IPS-18a (cell line): Measurements from ENCODE around the gene CABP2.

Source experiments
- H3K27ac ChIP-seq: one replicate; pipeline ENCODE4 v1.5.1; 2013; ENCODE audit warnings: low read length
- H3K27me3 ChIP-seq: one replicate; pipeline ENCODE4 v1.6.1; 2013; ENCODE audit warnings: mild to moderate bottlenecking, low read length; ENCODE audit not compliant: control insufficient read depth, insufficient read depth
- H3K36me3 ChIP-seq: one replicate; pipeline ENCODE4 v1.6.1; 2013; ENCODE audit warnings: low read depth, low read length; ENCODE audit not compliant: control insufficient read depth
- H3K4me1 ChIP-seq: one replicate; pipeline ENCODE4 v1.6.1; 2013; ENCODE audit warnings: low read depth, low read length; ENCODE audit not compliant: control insufficient read depth
- H3K4me3 ChIP-seq: one replicate; pipeline ENCODE4 v1.5.1; 2013; ENCODE audit warnings: low read length
- H3K9ac ChIP-seq: one replicate; pipeline ENCODE4 v1.6.1; 2013; ENCODE audit warnings: mild to moderate bottlenecking, low read length, moderate library complexity
- H3K9me3 ChIP-seq: one replicate; pipeline ENCODE4 v1.6.1; 2013; ENCODE audit warnings: low read depth, low read length; ENCODE audit not compliant: control insufficient read depth

Gene CABP2

DNA sequence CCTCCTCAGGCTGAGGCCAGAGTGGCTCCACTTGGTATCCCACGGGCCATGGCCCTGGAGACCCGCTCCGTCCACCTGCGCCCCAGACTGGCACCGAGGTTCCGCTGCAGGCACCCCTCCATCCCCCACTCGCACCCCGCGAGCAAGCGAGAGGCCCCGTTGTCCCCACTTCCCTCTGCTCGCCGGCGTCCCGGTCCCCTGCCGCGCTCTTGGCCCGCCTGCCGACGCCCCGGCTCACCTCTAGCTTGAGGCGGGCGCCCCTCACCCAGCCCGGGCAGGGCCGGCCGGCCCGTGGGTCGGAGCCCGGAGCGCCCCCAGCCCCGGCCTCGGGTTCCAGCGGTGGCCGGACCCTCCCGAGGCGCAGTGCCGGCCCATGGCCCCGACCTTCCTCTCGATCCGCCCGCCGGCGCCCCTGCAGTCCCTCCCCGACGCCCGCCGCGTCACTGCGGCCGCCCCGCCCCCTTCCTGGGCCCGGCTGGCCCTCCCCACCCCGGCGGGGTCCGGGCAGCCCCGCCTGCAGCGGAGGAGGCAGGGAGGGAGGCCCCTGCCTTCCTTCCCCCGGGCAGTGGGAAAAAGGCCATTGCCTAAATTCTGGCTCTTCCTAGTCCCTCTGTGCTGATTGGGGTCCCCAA is 18.2 kb downstream of the CABP2 start, which contains the start of gene PITPNM1:
Gene PITPNM1 (minus strand): TSS at position 414 of the 632 bp plus-strand sequence. CDS start 1,183 bp downstream, outside the sequence.
- no peaks in the 10 kb centered on the region for H3K36me3 ChIP-seq

GRCh38 chr11:67504005-67504949 is 19.0 kb downstream of the CABP2 start:
- Histone ChIP-seq H3K27me3 (peaks cover 13% of the 10 kb centered on the region), H3K9me3 (no peaks in the 10 kb centered on the region), H3K4me1 (peaks cover 19% of the 10 kb centered on the region), H3K36me3 (no peaks in the 10 kb centered on the region), H3K4me3 (peak overlapping the region; percentile 83), H3K9ac (peak overlapping the region; percentile 32), H3K27ac (no peak overlapping the region)

More for the DNA sequence above, 18.2 kb downstream of the CABP2 start, which contains the start of gene PITPNM1:
- Histone ChIP-seq H3K9me3 (no peaks in the 10 kb centered on the region), H3K9ac (peak within 1 kb of the TSS; percentile 32), H3K4me3 (peak within 1 kb of the TSS; percentile 83), H3K27ac (no peak within 1 kb of the TSS), H3K27me3 (peaks cover 13% of the 10 kb centered on the region), H3K4me1 (peaks cover 19% of the 10 kb centered on the region)

DNA sequence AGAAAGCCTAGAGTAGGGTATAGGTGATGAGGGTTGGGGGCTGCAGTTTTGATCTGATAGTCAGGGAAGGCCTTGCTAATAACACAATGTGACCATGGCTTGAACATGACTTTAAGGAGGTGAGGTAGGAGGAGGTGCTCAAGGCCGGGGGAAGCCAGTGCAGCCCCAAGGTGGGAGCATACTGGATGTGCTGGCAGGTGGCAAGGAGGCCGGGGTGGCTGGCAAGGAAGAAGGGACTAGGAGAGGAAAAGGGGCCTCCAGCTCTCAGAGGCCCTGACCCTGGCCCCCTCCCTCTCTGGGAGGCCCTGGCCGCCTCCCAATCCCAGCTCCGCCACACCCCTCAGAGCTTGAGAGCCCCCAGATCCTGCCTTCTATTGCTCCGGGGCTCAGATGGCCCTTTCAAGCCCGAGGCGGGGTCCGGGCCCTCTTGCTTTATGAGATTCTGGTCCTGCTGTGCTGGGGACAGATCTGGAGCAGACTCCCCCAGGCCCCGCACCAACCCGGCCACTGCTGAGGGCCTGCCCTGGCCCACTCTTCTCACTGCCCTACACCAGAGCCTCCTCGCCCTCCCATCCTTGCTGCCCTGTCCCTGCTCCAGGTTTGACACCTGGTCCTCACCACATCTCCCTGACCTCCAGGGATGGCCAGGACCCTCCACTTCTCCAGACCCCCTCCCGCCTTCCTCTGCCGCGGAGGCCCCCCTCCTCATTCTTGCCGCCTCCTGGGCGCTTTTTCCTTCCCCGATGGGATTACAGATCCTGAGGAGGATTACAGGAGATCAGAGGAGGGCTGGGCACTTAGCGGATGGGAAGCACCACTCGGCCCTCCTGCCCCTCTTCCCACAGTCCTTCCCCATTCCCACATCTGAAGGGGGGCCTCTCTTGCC is 19.9 kb downstream of the CABP2 start:
- H3K4me3 ChIP-seq: peak overlapping the region; percentile 83
- no peak overlapping the region for H3K27ac ChIP-seq
- H3K9ac ChIP-seq: no peak overlapping the region

DNA sequence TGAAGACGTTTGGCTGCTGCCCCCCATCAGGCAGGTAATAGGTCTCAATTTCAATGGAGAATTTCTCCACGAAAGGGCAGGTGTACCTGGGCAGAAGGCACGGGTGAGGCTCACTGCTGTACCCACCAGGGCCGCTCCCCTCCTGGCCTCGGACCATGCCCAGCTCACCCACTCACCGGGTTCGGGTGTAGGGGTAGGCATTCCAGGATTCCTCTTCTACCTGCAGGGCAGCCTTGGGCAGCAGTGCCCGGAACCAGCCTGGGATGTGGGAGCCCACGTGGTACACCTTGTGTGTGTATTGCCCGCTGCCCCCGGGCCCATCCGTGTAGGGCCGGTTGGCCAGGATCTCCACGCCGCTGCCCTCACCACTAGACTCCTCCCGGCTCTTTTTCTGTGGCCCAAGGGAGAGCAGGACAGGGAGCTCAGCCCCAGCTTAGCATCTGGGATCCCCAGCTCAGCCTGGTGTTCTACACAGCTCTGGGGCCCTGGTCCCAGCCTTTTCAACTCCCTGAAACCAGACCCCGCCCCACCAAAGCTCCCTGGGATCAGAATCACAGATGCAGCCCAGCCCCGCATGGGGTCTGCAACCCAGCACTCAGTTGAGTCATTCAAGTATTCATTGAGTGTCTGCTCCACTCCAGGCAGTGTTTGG is 20.8 kb downstream of the CABP2 start:
- Histone ChIP-seq H3K27me3 (peaks cover 13% of the 10 kb centered on the region), H3K4me3 (no peak overlapping the region), H3K4me1 (peaks cover 17% of the 10 kb centered on the region), H3K9ac (no peak overlapping the region), H3K27ac (no peak overlapping the region), H3K36me3 (no peaks in the 10 kb centered on the region), H3K9me3 (no peaks in the 10 kb centered on the region)

More for the DNA sequence above, 19.9 kb downstream of the CABP2 start:
- Histone ChIP-seq H3K9me3 (no peaks in the 10 kb centered on the region), H3K4me1 (peaks cover 17% of the 10 kb centered on the region), H3K27me3 (peaks cover 13% of the 10 kb centered on the region), H3K36me3 (no peaks in the 10 kb centered on the region)

DNA sequence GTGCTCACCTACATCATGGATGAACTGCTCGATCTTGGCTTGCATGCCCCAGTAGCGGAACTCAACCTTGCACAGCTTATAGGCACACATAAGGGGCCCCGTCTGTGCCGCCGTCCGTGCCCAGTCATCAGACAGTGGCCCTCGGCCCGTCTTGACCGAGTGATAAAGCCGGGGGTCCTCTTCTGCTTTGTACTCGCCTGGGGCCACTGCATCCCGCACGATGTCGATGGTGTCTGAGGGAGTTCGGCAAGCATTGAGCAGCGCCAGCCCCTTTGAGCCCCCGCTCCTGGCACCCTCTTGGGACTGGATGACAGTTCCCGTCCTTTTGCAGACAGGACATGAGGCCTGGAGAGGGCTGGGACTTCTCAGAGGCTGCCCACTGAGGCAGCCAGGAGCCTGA is 21.4 kb downstream of the CABP2 start:
- peaks cover 11% of the 10 kb centered on the region for H3K4me1 ChIP-seq
- H3K9me3 ChIP-seq: no peaks in the 10 kb centered on the region
- H3K9ac ChIP-seq: no peak overlapping the region
- no peak overlapping the region for H3K4me3 ChIP-seq
- no peaks in the 10 kb centered on the region for H3K36me3 ChIP-seq
- H3K27ac ChIP-seq: no peak overlapping the region
- H3K27me3 ChIP-seq: peaks cover 13% of the 10 kb centered on the region

DNA sequence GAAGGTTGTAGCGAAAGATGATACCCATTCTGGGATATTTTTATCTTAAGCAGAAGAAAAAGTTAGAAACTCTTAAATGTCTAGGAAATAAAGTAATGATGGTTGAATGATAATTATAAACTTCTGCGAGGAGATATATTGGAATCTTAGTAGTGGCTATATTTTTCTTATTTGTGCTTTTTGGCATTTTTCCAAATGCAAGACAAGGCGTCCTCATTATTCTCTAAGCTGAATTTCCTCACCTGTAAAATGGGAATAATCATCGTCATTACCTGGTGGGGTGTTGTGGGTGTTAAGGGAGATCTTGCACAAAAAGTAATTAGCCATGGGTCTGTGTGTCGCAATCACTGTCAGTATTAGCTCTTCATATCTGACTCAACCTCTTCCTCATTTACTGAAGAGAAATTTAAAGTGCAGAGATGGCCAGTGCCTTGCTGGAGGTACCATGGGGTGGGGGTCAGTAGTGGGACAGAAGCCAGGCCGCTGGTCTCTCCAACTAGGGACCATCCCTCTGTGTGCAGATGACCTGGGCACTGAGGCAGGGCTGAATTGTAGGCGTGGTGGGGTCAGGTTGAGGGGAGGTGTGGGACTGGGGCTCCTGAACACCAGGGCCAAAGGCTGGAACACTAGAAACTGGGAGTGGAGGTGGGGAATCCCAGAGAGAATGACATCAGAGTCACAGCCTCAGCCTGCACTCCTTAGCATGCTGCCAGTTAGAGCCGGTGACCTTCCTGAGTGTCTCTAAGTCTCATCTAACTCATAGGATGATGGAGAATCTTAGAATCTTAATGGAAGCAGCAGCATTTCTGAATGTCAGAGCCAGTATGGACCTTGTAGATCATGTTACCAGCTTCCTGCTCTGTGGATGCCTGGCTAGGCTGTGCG is 22.2 kb downstream of the CABP2 start:
- Histone ChIP-seq H3K27ac (no peak overlapping the region), H3K9me3 (no peaks in the 10 kb centered on the region), H3K4me1 (peaks cover 11% of the 10 kb centered on the region), H3K36me3 (no peaks in the 10 kb centered on the region), H3K4me3 (no peak overlapping the region), H3K9ac (no peak overlapping the region), H3K27me3 (peaks cover 13% of the 10 kb centered on the region)

- Histone ChIP-seq H3K4me1 (peaks cover 6% of the 10 kb centered on the region), H3K36me3 (no peaks in the 10 kb centered on the region), H3K27me3 (peaks cover 13% of the 10 kb centered on the region), H3K9me3 (no peaks in the 10 kb centered on the region), H3K27ac (no peak overlapping the region), H3K9ac (no peak overlapping the region), H3K4me3 (no peak overlapping the region)
Measured at GRCh38 chr11:67500484-67500821, 22.8 kb downstream of the CABP2 start.

DNA sequence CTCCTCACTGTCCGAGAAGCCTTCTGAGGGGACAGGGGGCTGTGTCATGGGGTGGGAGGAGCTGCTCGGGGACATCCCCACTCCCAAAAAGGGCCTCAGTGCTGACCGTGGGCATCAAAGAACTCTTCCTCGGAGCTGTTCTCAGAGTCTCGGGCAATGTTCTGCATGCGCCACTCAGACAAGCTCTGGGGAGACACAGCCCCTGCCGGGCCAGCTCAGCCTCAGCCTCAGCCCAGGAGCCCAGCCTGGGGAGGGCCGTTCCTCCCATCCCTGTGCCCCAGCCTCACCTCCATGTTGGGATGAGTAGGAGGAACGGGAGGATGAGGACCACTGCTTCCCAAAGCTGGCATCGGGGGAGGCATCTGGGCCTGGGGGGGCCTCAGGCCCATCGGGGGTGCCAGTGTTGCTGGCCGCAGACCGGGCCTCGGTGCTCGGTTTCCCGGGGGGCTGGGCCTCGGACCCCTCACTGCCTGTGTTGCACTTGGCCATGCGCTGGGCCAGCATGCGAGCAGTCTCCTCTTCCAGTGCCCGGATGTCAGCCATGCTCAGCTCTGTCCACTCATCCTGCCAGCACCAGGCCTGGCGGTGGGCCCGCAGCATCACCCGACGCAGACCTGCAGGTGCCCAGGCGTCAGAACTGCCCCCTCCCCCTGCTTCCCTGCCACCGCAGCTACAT is 23.3 kb downstream of the CABP2 start:
- Histone ChIP-seq H3K4me3 (no peak overlapping the region), H3K27me3 (peaks cover 13% of the 10 kb centered on the region), H3K9me3 (no peaks in the 10 kb centered on the region), H3K36me3 (no peaks in the 10 kb centered on the region), H3K9ac (no peak overlapping the region), H3K4me1 (peaks cover 4% of the 10 kb centered on the region), H3K27ac (no peak overlapping the region)

DNA sequence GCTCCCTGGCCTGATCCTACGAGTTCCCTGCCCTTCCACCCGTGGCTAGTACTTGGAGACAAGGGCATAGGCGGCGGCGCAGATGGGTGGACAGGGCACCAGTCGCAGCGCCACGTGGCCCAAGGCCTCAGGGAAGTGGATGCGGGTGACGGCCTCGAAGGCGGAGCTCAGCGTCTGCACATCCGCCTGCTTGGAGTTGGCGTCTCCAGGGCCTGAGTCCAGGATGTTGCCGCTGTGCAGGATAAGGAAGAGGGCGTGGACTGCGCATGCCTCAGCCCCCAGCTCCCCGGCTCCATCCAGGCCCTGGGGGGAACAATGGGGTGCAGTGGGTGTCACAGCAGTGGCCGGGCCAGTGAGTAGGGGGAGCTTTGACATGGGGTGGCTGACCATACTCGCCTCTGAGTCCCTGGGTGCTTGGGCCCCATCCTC is 24.7 kb downstream of the CABP2 start:
- no peak overlapping the region for H3K4me3 ChIP-seq
- H3K4me1 ChIP-seq: peaks cover under 1% of the 10 kb centered on the region
- H3K9me3 ChIP-seq: no peaks in the 10 kb centered on the region
- H3K27me3 ChIP-seq: peaks cover 8% of the 10 kb centered on the region
- no peak overlapping the region for H3K27ac ChIP-seq
- H3K9ac ChIP-seq: no peak overlapping the region
- H3K36me3 ChIP-seq: no peaks in the 10 kb centered on the region
